IMR-90 (cell line): Measurements from ENCODE around the gene RPTOR.

ENCODE experiments used
- CTCF ChIP-seq: conservative IDR thresholded peaks from 2 replicates; pipeline ENCODE4 v1.5.1; 2012; ENCODE audit warnings: mild to moderate bottlenecking, low read depth, low read length, improper control_type of control experiment
- POLR2A ChIP-seq: IDR thresholded peaks from 2 replicates; pipeline ENCODE4 v1.6.1; 2012; ENCODE audit warnings: mild to moderate bottlenecking, low read depth, low read length
- RCOR1 ChIP-seq: IDR thresholded peaks from 2 replicates; pipeline ENCODE4 v1.6.1; 2012; ENCODE audit warnings: mild to moderate bottlenecking, low read length, improper control_type of control experiment; ENCODE audit not compliant: insufficient replicate concordance
- RFX5 ChIP-seq: IDR thresholded peaks from 2 replicates; pipeline ENCODE4 v1.8.0; 2012; ENCODE audit warnings: low read depth, mild to moderate bottlenecking, low read length, moderate library complexity
- SMC3 ChIP-seq: fragments of 150-350 bp; IDR thresholded peaks from 2 replicates; pipeline ENCODE4 v1.6.1; 2016; ENCODE audit warnings: low read depth, mild to moderate bottlenecking, antibody characterized with exemption, low read length, moderate library complexity

DNA sequence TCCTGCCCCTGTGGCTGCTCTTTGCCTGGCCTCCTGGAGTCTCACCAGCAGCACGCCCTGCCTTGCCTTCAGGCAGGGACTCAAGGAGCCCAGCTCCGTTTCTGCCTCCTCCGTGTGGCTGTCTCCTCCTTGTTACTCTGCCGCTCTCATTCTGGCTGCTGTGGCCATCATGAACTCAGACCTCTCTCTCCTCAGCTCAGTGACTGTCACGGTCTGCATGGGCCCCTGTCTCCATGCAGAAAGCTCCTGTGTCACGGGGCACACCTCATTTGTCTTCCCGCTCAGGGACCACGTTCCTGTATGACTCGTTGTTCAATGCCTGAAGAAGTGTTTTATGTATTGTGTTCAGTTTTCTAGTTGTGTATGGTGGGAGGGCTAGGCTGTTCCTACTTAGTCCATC, 25.3 kb downstream of the RPTOR start:
- TF ChIP-seq CTCF (no peak), SMC3 (no peak), POLR2A (no peak), RCOR1 (no peak), RFX5 (no peak)
